Mesenchymal stem cell (in vitro differentiated cells and primary cell): ENCODE results near the gene RAMAC.

ENCODE experiments used
- DNase-seq: peaks from one replicate; pipeline ENCODE4 v3.0.0-alpha.2; 2013
- H2AFZ ChIP-seq: one replicate; pipeline ENCODE4 v1.6.1; 2013; ENCODE audit warnings: low read depth, mild to moderate bottlenecking, control low read depth, inconsistent platforms, low read length, moderate library complexity
- H2AK5ac ChIP-seq: 2 replicates; pipeline ENCODE4 v1.6.1; 2013; ENCODE audit warnings: low read length, moderate library complexity, mild to moderate bottlenecking, inconsistent platforms; ENCODE audit not compliant: severe bottlenecking
- H2BK120ac ChIP-seq: one replicate; pipeline ENCODE4 v1.6.1; 2013; ENCODE audit warnings: low read depth, mild to moderate bottlenecking, inconsistent platforms, low read length, moderate library complexity
- H2BK12ac ChIP-seq, 2 experiments: one replicate each; pipeline ENCODE4 v1.6.1; 2013; ENCODE audit warnings: inconsistent platforms in 2 of 2, low read length in 2 of 2, mild to moderate bottlenecking in 2 of 2, moderate library complexity in 2 of 2, control low read depth in 1 of 2
- H2BK15ac ChIP-seq: one replicate; pipeline ENCODE4 v1.6.1; 2013; ENCODE audit warnings: mild to moderate bottlenecking, low read depth, inconsistent platforms; ENCODE audit not compliant: poor library complexity, severe bottlenecking
- H2BK5ac ChIP-seq: 2 replicates; pipeline ENCODE4 v1.6.1; 2013; ENCODE audit warnings: low read depth, mild to moderate bottlenecking, low read length, control low read depth, inconsistent platforms; ENCODE audit not compliant: poor library complexity, severe bottlenecking
- H3K14ac ChIP-seq, 2 experiments: one replicate each; pipeline ENCODE4 v1.6.1; 2013; ENCODE audit warnings: inconsistent platforms in 2 of 2, low read length in 2 of 2, control low read depth in 1 of 2, mild to moderate bottlenecking in 1 of 2, moderate library complexity in 1 of 2
- H3K18ac ChIP-seq, 2 experiments: one replicate each; pipeline ENCODE4 v1.6.1; 2013; ENCODE audit warnings: inconsistent platforms in 2 of 2, low read length in 2 of 2, control low read depth in 1 of 2, low read depth in 1 of 2, mild to moderate bottlenecking in 1 of 2
- H3K23ac ChIP-seq, 2 experiments: one replicate each; pipeline ENCODE4 v1.6.1; 2013; ENCODE audit warnings: inconsistent platforms in 2 of 2, low read length in 2 of 2, mild to moderate bottlenecking in 2 of 2, moderate library complexity in 2 of 2, control low read depth in 1 of 2
- H3K27ac ChIP-seq: 2 replicates; pipeline ENCODE4 v1.5.1; 2013; ENCODE audit warnings: mild to moderate bottlenecking, moderate library complexity, low read length, control low read depth, inconsistent platforms; ENCODE audit not compliant: poor library complexity, severe bottlenecking
- H3K27me3 ChIP-seq, 2 experiments: 2 replicates each; pipeline versions ENCODE4 v1.6.1 to v1.7.0; 2013; ENCODE audit warnings: low read length in 2 of 2, mild to moderate bottlenecking in 2 of 2, moderate library complexity in 2 of 2, control low read depth in 1 of 2, inconsistent platforms in 1 of 2; ENCODE audit not compliant: control insufficient read depth in 1 of 2, insufficient read depth in 1 of 2
- H3K36me3 ChIP-seq, 2 experiments: 2 replicates each; pipeline versions ENCODE4 v1.6.1 to v1.7.0; 2013; ENCODE audit warnings: low read length in 2 of 2, control low read depth in 1 of 2, inconsistent platforms in 1 of 2, low read depth in 1 of 2, mild to moderate bottlenecking in 1 of 2; ENCODE audit not compliant: insufficient read depth in 2 of 2, control insufficient read depth in 1 of 2
- H3K4ac ChIP-seq, 2 experiments: one replicate each; pipeline ENCODE4 v1.6.1; 2013; ENCODE audit warnings: inconsistent platforms in 2 of 2, low read length in 2 of 2, mild to moderate bottlenecking in 2 of 2, moderate library complexity in 2 of 2, control low read depth in 1 of 2, low read depth in 1 of 2
- H3K4me1 ChIP-seq: 2 replicates; pipeline ENCODE4 v1.6.1; 2013; ENCODE audit warnings: low read depth, low read length, control low read depth; ENCODE audit not compliant: control insufficient read depth, insufficient read depth
- H3K4me2 ChIP-seq: 2 replicates; pipeline ENCODE4 v1.6.1; 2013; ENCODE audit warnings: low read length, mild to moderate bottlenecking, inconsistent platforms; ENCODE audit not compliant: poor library complexity, severe bottlenecking
- H3K4me3 ChIP-seq, 2 experiments: 2 replicates each; pipeline versions ENCODE4 v1.5.1 to v1.7.0; 2013; ENCODE audit warnings: low read length in 2 of 2, mild to moderate bottlenecking in 2 of 2, control low read depth in 1 of 2, low read depth in 1 of 2; ENCODE audit not compliant: insufficient read depth in 1 of 2
- H3K79me1 ChIP-seq: replicated peaks from 2 replicates; pipeline ENCODE4 v1.6.1; 2013; ENCODE audit warnings: mild to moderate bottlenecking, control low read depth, low read length, inconsistent platforms; ENCODE audit not compliant: poor library complexity, severe bottlenecking
- H3K9ac ChIP-seq: 2 replicates; pipeline ENCODE4 v1.7.0; 2013; ENCODE audit warnings: mild to moderate bottlenecking, low read length, moderate library complexity
- H3K9me3 ChIP-seq: 2 replicates; pipeline ENCODE4 v1.7.0; 2013; ENCODE audit warnings: mild to moderate bottlenecking, low read length; ENCODE audit not compliant: control insufficient read depth
- H4K8ac ChIP-seq: one replicate; pipeline ENCODE4 v1.6.1; 2013; ENCODE audit warnings: inconsistent platforms, mild to moderate bottlenecking, low read length, moderate library complexity
- H4K91ac ChIP-seq: one replicate; pipeline ENCODE4 v1.6.1; 2013; ENCODE audit warnings: mild to moderate bottlenecking, low read length, inconsistent platforms
- WGBS: methylation state at CpG from one replicate; pipeline ENCODE4 v1.1.7; 2013; ENCODE audit warnings: mixed read lengths; 5-methylcytosine and 5-hydroxymethylcytosine counted together

Gene RAMAC

DNA sequence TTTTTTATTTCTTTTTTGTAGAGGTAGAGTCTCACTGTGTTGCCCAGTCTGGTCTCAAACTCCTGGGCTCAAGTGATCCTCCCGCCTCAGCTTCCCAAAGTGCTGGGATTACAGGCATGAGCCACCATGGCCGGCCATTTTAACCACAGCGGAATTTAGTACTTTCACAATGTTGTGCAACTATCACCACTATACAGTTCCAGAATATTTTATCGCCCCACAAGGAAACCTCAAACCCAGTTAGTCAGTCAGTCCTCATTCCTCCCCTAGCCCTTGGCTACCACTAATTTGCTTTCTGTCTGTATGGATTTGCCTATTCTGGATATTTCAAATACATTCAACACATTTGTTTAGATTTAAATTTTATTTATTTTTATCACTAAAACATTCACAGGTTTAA, 17.9 kb upstream of the RAMAC start:
- WGBS, result 91% methylated on average over 4 of the region's 4 CpGs

DNA sequence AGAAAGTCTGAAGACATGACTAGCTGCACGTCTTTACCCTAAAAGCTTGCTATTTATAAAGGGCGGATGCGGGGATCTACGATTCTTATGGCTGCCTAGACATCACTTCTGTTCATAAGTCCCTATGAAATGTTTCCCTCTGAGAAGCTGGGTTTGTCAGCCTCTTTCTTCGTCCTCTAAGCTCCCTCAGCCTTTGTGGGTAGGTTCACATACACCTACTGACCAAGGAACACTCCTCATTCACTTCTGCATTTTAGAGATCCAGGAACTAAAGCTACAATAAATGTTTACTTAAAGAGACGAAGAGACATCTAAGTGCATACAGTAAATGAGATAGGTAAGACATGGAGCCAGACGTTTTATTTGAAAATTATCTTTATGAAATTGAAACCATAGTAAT, 16.7 kb upstream of the RAMAC start:
- Histone ChIP-seq H2AFZ (no peak overlapping the region), H3K27me3 (no peaks in the 10 kb centered on the region), H2BK15ac (no peak overlapping the region), H3K18ac (no peak overlapping the region), H3K14ac (no peak overlapping the region), H2BK120ac (no peak overlapping the region), H3K9ac (no peak overlapping the region), H3K27ac (no peak overlapping the region), H3K79me1 (peaks cover 6% of the 10 kb centered on the region), H2BK5ac (no peak overlapping the region), H3K23ac (no peak overlapping the region), H4K91ac (no peak overlapping the region), H3K4me1 (no peaks in the 10 kb centered on the region), H3K4me2 (no peak overlapping the region), H3K4ac (no peak overlapping the region), H3K4me3 (no peak overlapping the region), H4K8ac (no peak overlapping the region), H3K36me3 (no peaks in the 10 kb centered on the region), H2BK12ac (no peak overlapping the region), H2AK5ac (no peak overlapping the region), H3K9me3 (no peaks in the 10 kb centered on the region)
- DNase-seq, result no peak
- 80% methylated on average over 6 of the region's 7 CpGs for WGBS

More for the DNA sequence above, 17.9 kb upstream of the RAMAC start:
- Histone ChIP-seq H4K8ac (no peak overlapping the region), H2AFZ (no peak overlapping the region), H3K4me3 (no peak overlapping the region), H3K18ac (no peak overlapping the region), H2BK15ac (no peak overlapping the region), H3K9ac (no peak overlapping the region), H3K27me3 (no peaks in the 10 kb centered on the region), H3K9me3 (no peaks in the 10 kb centered on the region), H3K4ac (no peak overlapping the region), H2AK5ac (no peak overlapping the region), H2BK120ac (no peak overlapping the region), H3K27ac (no peak overlapping the region), H3K79me1 (peaks cover 4% of the 10 kb centered on the region), H3K14ac (no peak overlapping the region), H3K23ac (no peak overlapping the region), H3K4me2 (no peak overlapping the region), H2BK5ac (no peak overlapping the region), H4K91ac (no peak overlapping the region), H3K4me1 (no peaks in the 10 kb centered on the region), H3K36me3 (no peaks in the 10 kb centered on the region), H2BK12ac (no peak overlapping the region)
- no peak for DNase-seq

DNA sequence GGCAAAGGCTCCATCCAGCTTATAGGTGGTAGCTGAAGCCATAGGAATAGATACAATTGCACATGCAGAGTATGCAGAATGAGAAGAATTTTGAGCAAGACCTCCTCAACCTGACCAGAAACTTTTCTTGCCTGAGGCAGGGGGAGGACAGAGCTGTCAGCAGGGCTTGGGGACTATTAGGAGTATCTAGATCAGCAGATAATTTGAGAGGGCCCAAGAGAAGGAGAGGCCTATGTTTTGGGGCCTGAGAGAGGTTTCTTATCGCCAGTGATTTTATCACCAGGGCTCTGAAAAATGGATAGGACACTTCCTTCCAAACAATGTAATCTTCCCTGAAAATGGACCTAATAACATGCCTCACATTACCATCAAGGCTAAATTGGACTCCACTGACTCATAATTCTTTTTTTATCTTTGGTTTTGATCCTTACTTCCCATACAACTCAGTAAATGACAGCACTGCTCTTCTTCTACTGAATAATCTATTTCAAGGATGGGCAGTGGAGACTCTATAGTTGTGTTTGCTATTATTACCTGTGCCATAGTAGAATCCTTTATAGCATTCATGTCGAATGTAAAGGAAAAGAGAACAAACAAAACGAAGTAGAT, 15.8 kb upstream of the RAMAC start:
- Histone ChIP-seq H2BK12ac (no peak overlapping the region), H3K4ac (no peak overlapping the region), H3K9ac (no peak overlapping the region), H2AFZ (no peak overlapping the region), H2AK5ac (no peak overlapping the region), H3K4me1 (no peaks in the 10 kb centered on the region), H2BK5ac (no peak overlapping the region), H3K27ac (no peak overlapping the region), H2BK120ac (no peak overlapping the region), H3K9me3 (no peaks in the 10 kb centered on the region), H3K27me3 (no peaks in the 10 kb centered on the region), H4K8ac (no peak overlapping the region), H2BK15ac (no peak overlapping the region), H3K23ac (no peak overlapping the region), H3K36me3 (no peaks in the 10 kb centered on the region), H3K14ac (no peak overlapping the region), H3K4me3 (no peak overlapping the region), H3K79me1 (peaks cover 6% of the 10 kb centered on the region), H4K91ac (no peak overlapping the region), H3K4me2 (no peak overlapping the region), H3K18ac (no peak overlapping the region)
- no peak for DNase-seq
- 68% methylated on average over 3 of the region's 3 CpGs for WGBS

DNA sequence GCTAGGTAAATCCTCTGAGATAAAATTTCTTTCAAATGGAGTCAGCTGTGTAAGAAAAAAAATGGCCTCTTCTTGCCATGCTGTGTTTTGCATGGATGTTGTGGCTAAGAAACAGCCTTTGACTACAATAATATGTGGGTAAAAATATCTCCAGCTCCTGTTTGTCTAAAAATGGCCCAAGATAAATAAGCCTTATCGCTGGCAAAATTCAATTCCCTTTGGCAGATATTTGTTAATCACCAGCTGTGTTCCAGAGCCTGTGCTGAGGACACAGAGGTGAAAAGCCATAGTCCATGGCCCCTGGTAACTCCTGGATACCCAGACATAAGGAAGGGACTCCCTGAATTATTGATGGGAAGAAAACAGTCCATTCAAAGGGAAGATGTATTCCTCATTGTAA, 15.3 kb upstream of the RAMAC start:
- 96% methylated on average over 1 of the region's 1 CpG for WGBS
- H3K4ac ChIP-seq, result no peak overlapping the region
- no peak overlapping the region for H3K23ac ChIP-seq
- DNase-seq, result no peak
- H3K27ac ChIP-seq, result no peak overlapping the region
- no peak overlapping the region for H4K91ac ChIP-seq
- no peaks in the 10 kb centered on the region for H3K27me3 ChIP-seq
- H4K8ac ChIP-seq, result no peak overlapping the region
- no peak overlapping the region for H3K4me3 ChIP-seq
- no peak overlapping the region for H2BK15ac ChIP-seq
- no peaks in the 10 kb centered on the region for H3K4me1 ChIP-seq
- no peak overlapping the region for H2BK5ac ChIP-seq
- H3K36me3 ChIP-seq, result no peaks in the 10 kb centered on the region
- H3K4me2 ChIP-seq, result no peak overlapping the region
- no peak overlapping the region for H3K9ac ChIP-seq
- H2BK120ac ChIP-seq, result no peak overlapping the region
- H2BK12ac ChIP-seq, result no peak overlapping the region
- H3K18ac ChIP-seq, result no peak overlapping the region
- no peak overlapping the region for H2AK5ac ChIP-seq
- no peak overlapping the region for H2AFZ ChIP-seq
- peaks cover 6% of the 10 kb centered on the region for H3K79me1 ChIP-seq
- no peaks in the 10 kb centered on the region for H3K9me3 ChIP-seq
- no peak overlapping the region for H3K14ac ChIP-seq
